Retina (tissue), 1 donor: Measurements from ENCODE around the gene SDE2.
A peak's percentile ranks its signal among the peaks of the same experiment; 100 is the strongest.
"Not testable (repeated sequence)": the region's sequence is repeated elsewhere in the genome, so short reads cannot be mapped to it uniquely, and the experiment has no call there.

Experiments
- DNase-seq: peaks from one replicate; pipeline ENCODE4 v3.0.0-alpha.2; 2016

The SDE2 gene

GRCh38 chr1:225974454-225974853 lies 24.7 kb downstream of the SDE2 start:
- no peak for DNase-seq

- no peak for DNase-seq
These were observed 26.0 kb downstream of the SDE2 start for GRCh38 chr1:225973158-225973557.

- DNase-seq = no peak
These were observed 26.6 kb downstream of the SDE2 start for GRCh38 chr1:225972344-225973152.

GRCh38 chr1:225970592-225971157 lies 28.5 kb downstream of the SDE2 start:
- DNase-seq = not testable (repeated sequence)

- DNase-seq = not testable (repeated sequence)
These were observed 29.4 kb downstream of the SDE2 start for GRCh38 chr1:225969751-225970150.

- no peak for DNase-seq
These were observed 33.9 kb downstream of the SDE2 start for GRCh38 chr1:225965231-225965630.

GRCh38 chr1:225963735-225964530 lies 35.2 kb downstream of the SDE2 start:
- DNase-seq = no peak

GRCh38 chr1:225962440-225962975 lies 36.6 kb downstream of the SDE2 start:
- peak; percentile 44 for DNase-seq

- no peak for DNase-seq
These were observed 37.3 kb downstream of the SDE2 start for GRCh38 chr1:225961659-225962439.

GRCh38 chr1:225958041-225958440 lies 41.1 kb downstream of the SDE2 start:
- DNase-seq = no peak

- DNase-seq = no peak
These were observed 44.4 kb downstream of the SDE2 start for GRCh38 chr1:225954753-225955152.

- no peak for DNase-seq
These were observed 45.8 kb downstream of the SDE2 start for GRCh38 chr1:225953315-225953714.

- no peak for DNase-seq
These were observed 48.1 kb downstream of the SDE2 start for GRCh38 chr1:225950905-225951497.

GRCh38 chr1:225949041-225949440 lies 50.1 kb downstream of the SDE2 start:
- DNase-seq = no peak

- DNase-seq = no peak
These were observed 52.3 kb downstream of the SDE2 start for GRCh38 chr1:225946803-225947202.

GRCh38 chr1:225946082-225946620 lies 53.0 kb downstream of the SDE2 start:
- no peak for DNase-seq

GRCh38 chr1:225945564-225945963 lies 53.6 kb downstream of the SDE2 start:
- no peak for DNase-seq

- DNase-seq = no peak
These were observed 54.2 kb downstream of the SDE2 start for GRCh38 chr1:225944951-225945350.

- no peak for DNase-seq
These were observed 54.8 kb downstream of the SDE2 start for GRCh38 chr1:225944387-225944786.

- no peak for DNase-seq
These were observed 55.6 kb downstream of the SDE2 start for GRCh38 chr1:225943582-225943981.

- DNase-seq = no peak
These were observed 56.6 kb downstream of the SDE2 start for GRCh38 chr1:225942574-225942973.

GRCh38 chr1:225941942-225942222 lies 57.3 kb downstream of the SDE2 start:
- no peak for DNase-seq
